H1 (cell line): Measurements from ENCODE around the gene GPR83. TPM values are rescaled to one million over a fixed set of nuclear protein-coding genes. Genes with fewer than 3 reads are reported as not detected.
A peak's percentile ranks its signal among the peaks of the same experiment; 100 is the strongest.

Experiments
- CTCF ChIA-PET: fragments of 300-600 bp; sonication (Branson Sonifier 250); formaldehyde crosslinking; loops from one replicate; lab custom pipeline; 2021; ENCODE audit not compliant: partially characterized antibody; lab: Charles Lee
- POLR2A ChIA-PET: fragments of 300-600 bp; sonication (Branson Sonifier 250); formaldehyde crosslinking; loops from one replicate; lab custom pipeline; 2021; ENCODE audit warnings: inconsistent platforms; ENCODE audit not compliant: partially characterized antibody; lab: Charles Lee
- DNase-seq, 2 experiments: peaks; one replicate each; pipeline versions ENCODE4 v3.0.0 to v3.0.0-alpha.2; 2010 to 2022; ENCODE audit warnings: low spot score in 2 of 2, low read depth in 1 of 2, mixed read lengths in 1 of 2
- FAIRE-seq: peaks from 2 replicates; lab custom pipeline; 2011; peaks lifted over from hg19 to GRCh38; lab: Jason Lieb, UNC
- H2AFZ ChIP-seq: 2 replicates; pipeline ENCODE4 v1.8.1; 2012; ENCODE audit warnings: low read length, inconsistent platforms
- H2AK5ac ChIP-seq: 2 replicates; pipeline ENCODE4 v1.6.1; 2013; ENCODE audit warnings: low read depth, low read length
- H2BK120ac ChIP-seq: replicated peaks from 2 replicates; pipeline ENCODE3; 2013; ENCODE audit warnings: low read depth, low read length, inconsistent platforms
- H2BK12ac ChIP-seq: 2 replicates; pipeline ENCODE4 v1.6.1; 2013; ENCODE audit warnings: low read depth, low read length
- H2BK15ac ChIP-seq: 2 replicates; pipeline ENCODE4 v1.6.1; 2013; ENCODE audit warnings: low read length
- H2BK20ac ChIP-seq: 2 replicates; pipeline ENCODE4 v1.6.1; 2013; ENCODE audit warnings: low read length
- H2BK5ac ChIP-seq: 2 replicates; pipeline ENCODE4 v1.6.1; 2013; ENCODE audit warnings: low read depth, low read length
- H3K14ac ChIP-seq: 2 replicates; pipeline ENCODE4 v1.6.1; 2013; ENCODE audit warnings: inconsistent platforms; ENCODE audit not compliant: insufficient read length
- H3K18ac ChIP-seq: 2 replicates; pipeline ENCODE4 v1.6.1; 2013; ENCODE audit warnings: low read length; ENCODE audit errors: extremely low read depth
- H3K23ac ChIP-seq: 2 replicates; pipeline ENCODE4 v1.6.1; 2013; ENCODE audit warnings: inconsistent platforms; ENCODE audit not compliant: insufficient read length
- H3K23me2 ChIP-seq: 2 replicates; pipeline ENCODE4 v1.6.1; 2013; ENCODE audit warnings: low read depth, low read length
- H3K27ac ChIP-seq: 2 replicates; pipeline ENCODE4 v1.6.1; 2011; ENCODE audit warnings: low read depth, low read length, inconsistent platforms
- H3K27me3 ChIP-seq, 4 experiments: replicated peaks in 1 of 4; 1 replicate in 1 of 4; 2 replicates in 3 of 4; pipeline versions ENCODE4 v1.6.1 to v1.8.1; 2011 to 2013; ENCODE audit warnings: low read length in 3 of 4, mild to moderate bottlenecking in 3 of 4, inconsistent platforms in 2 of 4, mixed read lengths in 2 of 4, moderate library complexity in 1 of 4; ENCODE audit not compliant: control insufficient read depth in 3 of 4, insufficient read depth in 3 of 4; ENCODE audit errors: extremely low read depth in 1 of 4
- H3K36me3 ChIP-seq, 4 experiments: 2 replicates each; pipeline versions ENCODE4 v1.6.1 to v1.8.1; 2011 to 2013; ENCODE audit warnings: mild to moderate bottlenecking in 4 of 4, low read length in 3 of 4, moderate library complexity in 2 of 4, control low read depth in 1 of 4, inconsistent platforms in 1 of 4; ENCODE audit not compliant: insufficient read depth in 4 of 4, control insufficient read depth in 2 of 4
- H3K4ac ChIP-seq: replicated peaks from 2 replicates; pipeline ENCODE3; 2013; ENCODE audit warnings: low read length, low read depth, mixed read lengths, inconsistent platforms; ENCODE audit not compliant: insufficient read length
- H3K4me1 ChIP-seq, 4 experiments: replicated peaks in 1 of 4; 1 replicate in 1 of 4; 2 replicates in 3 of 4; pipeline versions ENCODE4 v1.6.1 to v1.8.1; 2011 to 2013; ENCODE audit warnings: low read length in 3 of 4, inconsistent platforms in 2 of 4, mixed read lengths in 1 of 4; ENCODE audit not compliant: insufficient read depth in 4 of 4, control insufficient read depth in 3 of 4
- H3K4me2 ChIP-seq, 2 experiments: 2 replicates each; pipeline versions ENCODE4 v1.6.1 to v1.8.1; 2011 to 2013; ENCODE audit warnings: low read depth in 2 of 2, low read length in 2 of 2, control low read depth in 1 of 2, inconsistent platforms in 1 of 2, mild to moderate bottlenecking in 1 of 2; ENCODE audit not compliant: insufficient read depth in 1 of 2
- H3K4me3 ChIP-seq, 4 experiments: fragments of 200-600, 300-600 bp in 1 of 4; sonication (generic), shearing (Covaris generic), sonication (Bioruptor Twin) in 1 of 4; 2 replicates each; pipeline versions ENCODE4 v1.5.1 to v1.8.1; 2011 to 2016; ENCODE audit warnings: low read length in 4 of 4, low read depth in 3 of 4, control low read depth in 2 of 4, inconsistent platforms in 2 of 4, mild to moderate bottlenecking in 2 of 4, mixed read lengths in 1 of 4, moderate library complexity in 1 of 4; ENCODE audit not compliant: insufficient read depth in 2 of 4; ENCODE audit errors: extremely low read depth in 1 of 4
- H3K56ac ChIP-seq: replicated peaks from 2 replicates; pipeline ENCODE3; 2013; ENCODE audit warnings: low read depth, mild to moderate bottlenecking, mixed read lengths, low read length, inconsistent platforms; ENCODE audit not compliant: insufficient read length
- H3K79me1 ChIP-seq: 2 replicates; pipeline ENCODE4 v1.6.1; 2013; ENCODE audit warnings: low read depth, low read length, control low read depth
- H3K79me2 ChIP-seq, 2 experiments: 2 replicates each; pipeline versions ENCODE4 v1.6.1 to v1.8.1; 2012 to 2013; ENCODE audit warnings: low read length in 2 of 2, mild to moderate bottlenecking in 2 of 2, inconsistent platforms in 1 of 2; ENCODE audit not compliant: insufficient read depth in 2 of 2, control insufficient read depth in 1 of 2
- H3K9ac ChIP-seq, 4 experiments: replicated peaks in 1 of 4; 1 replicate in 1 of 4; 2 replicates in 3 of 4; pipeline versions ENCODE4 v1.6.1 to v1.8.1; 2011 to 2013; ENCODE audit warnings: low read depth in 3 of 4, low read length in 3 of 4, control low read depth in 2 of 4, mild to moderate bottlenecking in 2 of 4, moderate library complexity in 2 of 4, inconsistent platforms in 1 of 4; ENCODE audit errors: extremely low read depth in 1 of 4
- H3K9me3 ChIP-seq, 2 experiments: 2 replicates each; pipeline versions ENCODE4 v1.6.1 to v1.8.1; 2012 to 2013; ENCODE audit warnings: mild to moderate bottlenecking in 2 of 2, moderate library complexity in 2 of 2, control low read depth in 1 of 2, inconsistent platforms in 1 of 2, low read depth in 1 of 2, low read length in 1 of 2, mixed read lengths in 1 of 2; ENCODE audit not compliant: insufficient read depth in 2 of 2
- H4K20me1 ChIP-seq, 2 experiments: replicated peaks in 1 of 2; 2 replicates each; pipeline versions ENCODE3 to v1.8.1; 2011 to 2013; ENCODE audit warnings: inconsistent platforms in 2 of 2, low read length in 2 of 2, mild to moderate bottlenecking in 1 of 2; ENCODE audit not compliant: insufficient read depth in 2 of 2, control insufficient read depth in 1 of 2
- H4K5ac ChIP-seq: 2 replicates; pipeline ENCODE4 v1.6.1; 2013; ENCODE audit warnings: low read length, low read depth, mixed read lengths, inconsistent platforms; ENCODE audit not compliant: insufficient read length
- H4K8ac ChIP-seq: 2 replicates; pipeline ENCODE4 v1.8.0; 2013; ENCODE audit warnings: mild to moderate bottlenecking, moderate library complexity, low read length, inconsistent platforms; ENCODE audit not compliant: insufficient read depth; ENCODE audit errors: extremely low read depth
- H4K91ac ChIP-seq: replicated peaks from 2 replicates; pipeline ENCODE3; 2013; ENCODE audit warnings: low read length, mixed read lengths, inconsistent platforms; ENCODE audit not compliant: insufficient read length
- BRCA1 ChIP-seq: IDR thresholded peaks from 2 replicates; pipeline ENCODE4 v1.6.1; 2012; ENCODE audit warnings: low read depth, low read length, improper control_type of control experiment
- CBX8 ChIP-seq: fragments of 300-800, 300-1000 bp; sonication (generic); IDR thresholded peaks from 2 replicates; pipeline ENCODE4 v1.7.1; 2016; ENCODE audit warnings: low read depth, low read length, borderline replicate concordance
- CHD2 ChIP-seq: IDR thresholded peaks from 2 replicates; pipeline ENCODE4 v1.6.1; 2012; ENCODE audit warnings: low read length, improper control_type of control experiment
- SUZ12 ChIP-seq: fragments of 200-600 bp; sonication (generic); IDR thresholded peaks from 2 replicates; pipeline ENCODE4 v1.6.1; 2012; ENCODE audit warnings: mild to moderate bottlenecking, inconsistent platforms, low read length, moderate library complexity, mixed read lengths
- WGBS, 2 experiments: shearing (Covaris generic) in 1 of 2; methylation state at CpG; one replicate each; pipeline versions ENCODE4 v1.1.6 to v1.1.7; 2013 to 2015; ENCODE audit warnings: low lambda C conversion rate in 2 of 2, mixed read lengths in 2 of 2, inconsistent platforms in 1 of 2, low coverage in 1 of 2, missing lambda C conversion rate in 1 of 2; ENCODE audit not compliant: insufficient replicate concordance in 2 of 2, insufficient coverage in 1 of 2, insufficient read length in 1 of 2; ENCODE audit errors: extremely low coverage in 1 of 2, missing lambda C conversion rate in 1 of 2; 5-methylcytosine and 5-hydroxymethylcytosine counted together
- polyA plus RNA-seq, 7 experiments: library from polyadenylated mRNA; depleted of rRNA in 3 of 7; stranded (reverse) in 5 of 7; unstranded in 2 of 7; fragments of >200 nt in 5 of 7; fragments of 200-250 nt in 2 of 7; gene quantifications; 1 replicate in 5 of 7; 2 replicates in 1 of 7; 4 replicates in 1 of 7; pipeline versions ENCODE4 v1.2.1 to v1.2.3, GENCODE V29; 2011 to 2013; ENCODE audit warnings: missing spikeins in 2 of 7, mixed read lengths in 2 of 7
- total RNA-seq: library from RNA; stranded (reverse); fragmentation: NEBNext Ultra II Directional; extraction: Animal tissue kit (Norgen Biotek cat#: 25700); gene quantifications from 2 replicates; pipeline ENCODE4 v1.2.1, GENCODE V29; 2021
- TF ChIP-seq, protein P1 (sequence below), 3 experiments: IDR thresholded peaks; 1 replicate in 2 of 3; 2 replicates in 1 of 3; pipeline versions ENCODE4 v1.5.1 to v1.6.1; 2011; ENCODE audit warnings: low read length in 3 of 3, mild to moderate bottlenecking in 3 of 3, inconsistent platforms in 2 of 3, low read depth in 1 of 3, moderate library complexity in 1 of 3; ENCODE audit not compliant: insufficient read depth in 1 of 3; ENCODE audit errors: control extremely low read depth in 1 of 3

Gene GPR83
- total and polyA plus RNA-seq, 2 of the 8 experiments (the other 6 are each of a cell fraction or from before 2014, with no cell fraction given): 0.30 to 1.5 TPM

DNA sequence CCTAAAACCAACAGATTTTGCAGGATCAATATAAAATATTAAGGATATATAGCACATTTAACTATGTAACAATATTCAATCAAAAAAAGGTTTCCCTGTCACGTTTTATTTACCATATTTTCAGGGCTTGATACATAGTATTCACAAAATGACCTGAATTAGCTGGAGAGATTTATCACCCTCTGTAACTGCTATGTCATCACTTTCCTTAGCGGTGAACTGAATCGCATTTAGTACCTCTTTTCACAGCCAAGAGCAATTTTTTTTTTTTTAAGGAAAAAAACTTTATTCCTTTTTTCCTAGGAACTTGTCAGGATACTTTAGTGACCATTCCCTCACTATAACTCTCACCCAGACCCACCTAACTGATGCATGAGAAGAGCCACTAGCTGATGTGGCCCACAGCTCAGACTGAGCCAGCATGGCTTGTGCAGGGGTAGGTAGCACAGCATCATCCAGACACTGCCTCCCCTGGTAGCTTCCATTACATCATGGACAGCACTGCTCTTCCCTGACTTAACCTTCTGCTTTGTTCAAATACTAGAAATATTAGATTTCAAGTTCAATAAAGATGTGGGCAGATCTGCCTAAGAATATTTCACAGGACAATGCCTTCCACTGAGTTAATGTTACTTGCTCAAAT, 17.0 kb upstream of the GPR83 start:
- no peaks in the 10 kb centered on the region for H3K4me1 ChIP-seq
- no peak overlapping the region for H3K23ac ChIP-seq
- no peak overlapping the region for H3K4ac ChIP-seq
- H2BK20ac ChIP-seq: no peak overlapping the region
- H3K4me2 ChIP-seq: no peak overlapping the region
- H2AK5ac ChIP-seq: no peak overlapping the region
- no peak overlapping the region for H2BK120ac ChIP-seq
- no peak overlapping the region for H4K8ac ChIP-seq
- H2BK5ac ChIP-seq: no peak overlapping the region
- no peaks in the 10 kb centered on the region for H3K23me2 ChIP-seq
- no peak overlapping the region for H4K91ac ChIP-seq
- H3K27ac ChIP-seq: no peak overlapping the region
- H4K20me1 ChIP-seq: no peaks in the 10 kb centered on the region
- H2BK15ac ChIP-seq: no peak overlapping the region
- no peaks in the 10 kb centered on the region for H3K79me1 ChIP-seq
- H3K9ac ChIP-seq: no peak overlapping the region
- TF ChIP-seq, protein P1, sequence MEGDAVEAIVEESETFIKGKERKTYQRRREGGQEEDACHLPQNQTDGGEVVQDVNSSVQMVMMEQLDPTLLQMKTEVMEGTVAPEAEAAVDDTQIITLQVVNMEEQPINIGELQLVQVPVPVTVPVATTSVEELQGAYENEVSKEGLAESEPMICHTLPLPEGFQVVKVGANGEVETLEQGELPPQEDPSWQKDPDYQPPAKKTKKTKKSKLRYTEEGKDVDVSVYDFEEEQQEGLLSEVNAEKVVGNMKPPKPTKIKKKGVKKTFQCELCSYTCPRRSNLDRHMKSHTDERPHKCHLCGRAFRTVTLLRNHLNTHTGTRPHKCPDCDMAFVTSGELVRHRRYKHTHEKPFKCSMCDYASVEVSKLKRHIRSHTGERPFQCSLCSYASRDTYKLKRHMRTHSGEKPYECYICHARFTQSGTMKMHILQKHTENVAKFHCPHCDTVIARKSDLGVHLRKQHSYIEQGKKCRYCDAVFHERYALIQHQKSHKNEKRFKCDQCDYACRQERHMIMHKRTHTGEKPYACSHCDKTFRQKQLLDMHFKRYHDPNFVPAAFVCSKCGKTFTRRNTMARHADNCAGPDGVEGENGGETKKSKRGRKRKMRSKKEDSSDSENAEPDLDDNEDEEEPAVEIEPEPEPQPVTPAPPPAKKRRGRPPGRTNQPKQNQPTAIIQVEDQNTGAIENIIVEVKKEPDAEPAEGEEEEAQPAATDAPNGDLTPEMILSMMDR (IDR thresholded peaks at IDR 0.05; ENCODE audit: control extremely low read depth in 1 of 3, insufficient read depth in 1 of 3, low read depth in 1 of 3, low read length in 3 of 3): peak in 2 of 3 experiments; percentile 15 to 16; a peak in 2 of 4 replicates
- no peak for TF ChIP-seq BRCA1
- no peak for TF ChIP-seq CBX8
- no peak for TF ChIP-seq CHD2
- TF ChIP-seq SUZ12: no peak
- H2BK12ac ChIP-seq: no peak overlapping the region
- ChIA-PET CTCF (interaction anchor here (0.7 to 6.3 kb wide), 16 partner anchors 8 to 523 kb away, joined by 3 to 36 read pairs (median 5); no protein-coding TSS in a partner anchor), POLR2A (interaction anchor here (1.4 to 2.2 kb wide), 3 partner anchors 14 to 234 kb away, joined by 3 to 5 read pairs (median 5); no protein-coding TSS in a partner anchor)
- FAIRE-seq: no peak
- no peak overlapping the region for H3K14ac ChIP-seq
- DNase-seq: no peak
- no peaks in the 10 kb centered on the region for H3K9me3 ChIP-seq
- WGBS, 2 experiments: 85% methylated on average over 3 of the region's 3 CpGs; no CpG with 5 or more reads in 1 of the 2 experiments
- H3K18ac ChIP-seq: no peak overlapping the region
- no peaks in the 10 kb centered on the region for H3K79me2 ChIP-seq
- H3K27me3 ChIP-seq: no peaks in the 10 kb centered on the region
- peaks cover 0 to 5% (median under 1%) of the 10 kb centered on the region in 4 experiments; a peak in 1 of 8 replicates for H3K36me3 ChIP-seq
- H3K56ac ChIP-seq: no peak overlapping the region
- no peak overlapping the region for H2AFZ ChIP-seq
- no peak overlapping the region for H4K5ac ChIP-seq
- no peak overlapping the region for H3K4me3 ChIP-seq
